H1 (cell line): ENCODE measurements around the gene CTIF. TPM values are rescaled to one million over a fixed set of nuclear protein-coding genes. Genes with fewer than 3 reads are reported as not detected.

ENCODE experiments used
- CTCF ChIA-PET: fragments of 300-600 bp; sonication (Branson Sonifier 250); formaldehyde crosslinking; loops from one replicate; lab custom pipeline; 2021; ENCODE audit not compliant: partially characterized antibody; lab: Charles Lee
- POLR2A ChIA-PET: fragments of 300-600 bp; sonication (Branson Sonifier 250); formaldehyde crosslinking; loops from one replicate; lab custom pipeline; 2021; ENCODE audit warnings: inconsistent platforms; ENCODE audit not compliant: partially characterized antibody; lab: Charles Lee
- DNase-seq, 2 experiments: peaks; one replicate each; pipeline versions ENCODE4 v3.0.0 to v3.0.0-alpha.2; 2010 to 2022; ENCODE audit warnings: low spot score in 2 of 2, low read depth in 1 of 2, mixed read lengths in 1 of 2
- FAIRE-seq: peaks from 2 replicates; lab custom pipeline; 2011; peaks lifted over from hg19 to GRCh38; lab: Jason Lieb, UNC
- H2AFZ ChIP-seq: 2 replicates; pipeline ENCODE4 v1.8.1; 2012; ENCODE audit warnings: low read length, inconsistent platforms
- H2AK5ac ChIP-seq: 2 replicates; pipeline ENCODE4 v1.6.1; 2013; ENCODE audit warnings: low read depth, low read length
- H2BK120ac ChIP-seq: replicated peaks from 2 replicates; pipeline ENCODE3; 2013; ENCODE audit warnings: low read depth, low read length, inconsistent platforms
- H2BK12ac ChIP-seq: 2 replicates; pipeline ENCODE4 v1.6.1; 2013; ENCODE audit warnings: low read depth, low read length
- H2BK15ac ChIP-seq: 2 replicates; pipeline ENCODE4 v1.6.1; 2013; ENCODE audit warnings: low read length
- H2BK20ac ChIP-seq: 2 replicates; pipeline ENCODE4 v1.6.1; 2013; ENCODE audit warnings: low read length
- H2BK5ac ChIP-seq: 2 replicates; pipeline ENCODE4 v1.6.1; 2013; ENCODE audit warnings: low read depth, low read length
- H3K14ac ChIP-seq: 2 replicates; pipeline ENCODE4 v1.6.1; 2013; ENCODE audit warnings: inconsistent platforms; ENCODE audit not compliant: insufficient read length
- H3K18ac ChIP-seq: 2 replicates; pipeline ENCODE4 v1.6.1; 2013; ENCODE audit warnings: low read length; ENCODE audit errors: extremely low read depth
- H3K23ac ChIP-seq: 2 replicates; pipeline ENCODE4 v1.6.1; 2013; ENCODE audit warnings: inconsistent platforms; ENCODE audit not compliant: insufficient read length
- H3K23me2 ChIP-seq: 2 replicates; pipeline ENCODE4 v1.6.1; 2013; ENCODE audit warnings: low read depth, low read length
- H3K27ac ChIP-seq: 2 replicates; pipeline ENCODE4 v1.6.1; 2011; ENCODE audit warnings: low read depth, low read length, inconsistent platforms
- H3K27me3 ChIP-seq, 4 experiments: replicated peaks in 1 of 4; 1 replicate in 1 of 4; 2 replicates in 3 of 4; pipeline versions ENCODE4 v1.6.1 to v1.8.1; 2011 to 2013; ENCODE audit warnings: low read length in 3 of 4, mild to moderate bottlenecking in 3 of 4, inconsistent platforms in 2 of 4, mixed read lengths in 2 of 4, moderate library complexity in 1 of 4; ENCODE audit not compliant: control insufficient read depth in 3 of 4, insufficient read depth in 3 of 4; ENCODE audit errors: extremely low read depth in 1 of 4
- H3K36me3 ChIP-seq, 4 experiments: 2 replicates each; pipeline versions ENCODE4 v1.6.1 to v1.8.1; 2011 to 2013; ENCODE audit warnings: mild to moderate bottlenecking in 4 of 4, low read length in 3 of 4, moderate library complexity in 2 of 4, control low read depth in 1 of 4, inconsistent platforms in 1 of 4; ENCODE audit not compliant: insufficient read depth in 4 of 4, control insufficient read depth in 2 of 4
- H3K4ac ChIP-seq: replicated peaks from 2 replicates; pipeline ENCODE3; 2013; ENCODE audit warnings: low read length, low read depth, mixed read lengths, inconsistent platforms; ENCODE audit not compliant: insufficient read length
- H3K4me1 ChIP-seq, 4 experiments: replicated peaks in 1 of 4; 1 replicate in 1 of 4; 2 replicates in 3 of 4; pipeline versions ENCODE4 v1.6.1 to v1.8.1; 2011 to 2013; ENCODE audit warnings: low read length in 3 of 4, inconsistent platforms in 2 of 4, mixed read lengths in 1 of 4; ENCODE audit not compliant: insufficient read depth in 4 of 4, control insufficient read depth in 3 of 4
- H3K4me2 ChIP-seq, 2 experiments: 2 replicates each; pipeline versions ENCODE4 v1.6.1 to v1.8.1; 2011 to 2013; ENCODE audit warnings: low read depth in 2 of 2, low read length in 2 of 2, control low read depth in 1 of 2, inconsistent platforms in 1 of 2, mild to moderate bottlenecking in 1 of 2; ENCODE audit not compliant: insufficient read depth in 1 of 2
- H3K4me3 ChIP-seq, 4 experiments: fragments of 200-600, 300-600 bp in 1 of 4; sonication (generic), shearing (Covaris generic), sonication (Bioruptor Twin) in 1 of 4; 2 replicates each; pipeline versions ENCODE4 v1.5.1 to v1.8.1; 2011 to 2016; ENCODE audit warnings: low read length in 4 of 4, low read depth in 3 of 4, control low read depth in 2 of 4, inconsistent platforms in 2 of 4, mild to moderate bottlenecking in 2 of 4, mixed read lengths in 1 of 4, moderate library complexity in 1 of 4; ENCODE audit not compliant: insufficient read depth in 2 of 4; ENCODE audit errors: extremely low read depth in 1 of 4
- H3K56ac ChIP-seq: replicated peaks from 2 replicates; pipeline ENCODE3; 2013; ENCODE audit warnings: low read depth, mild to moderate bottlenecking, mixed read lengths, low read length, inconsistent platforms; ENCODE audit not compliant: insufficient read length
- H3K79me1 ChIP-seq: 2 replicates; pipeline ENCODE4 v1.6.1; 2013; ENCODE audit warnings: low read depth, low read length, control low read depth
- H3K79me2 ChIP-seq, 2 experiments: 2 replicates each; pipeline versions ENCODE4 v1.6.1 to v1.8.1; 2012 to 2013; ENCODE audit warnings: low read length in 2 of 2, mild to moderate bottlenecking in 2 of 2, inconsistent platforms in 1 of 2; ENCODE audit not compliant: insufficient read depth in 2 of 2, control insufficient read depth in 1 of 2
- H3K9ac ChIP-seq, 4 experiments: replicated peaks in 1 of 4; 1 replicate in 1 of 4; 2 replicates in 3 of 4; pipeline versions ENCODE4 v1.6.1 to v1.8.1; 2011 to 2013; ENCODE audit warnings: low read depth in 3 of 4, low read length in 3 of 4, control low read depth in 2 of 4, mild to moderate bottlenecking in 2 of 4, moderate library complexity in 2 of 4, inconsistent platforms in 1 of 4; ENCODE audit errors: extremely low read depth in 1 of 4
- H3K9me3 ChIP-seq, 2 experiments: 2 replicates each; pipeline versions ENCODE4 v1.6.1 to v1.8.1; 2012 to 2013; ENCODE audit warnings: mild to moderate bottlenecking in 2 of 2, moderate library complexity in 2 of 2, control low read depth in 1 of 2, inconsistent platforms in 1 of 2, low read depth in 1 of 2, low read length in 1 of 2, mixed read lengths in 1 of 2; ENCODE audit not compliant: insufficient read depth in 2 of 2
- H4K20me1 ChIP-seq, 2 experiments: replicated peaks in 1 of 2; 2 replicates each; pipeline versions ENCODE3 to v1.8.1; 2011 to 2013; ENCODE audit warnings: inconsistent platforms in 2 of 2, low read length in 2 of 2, mild to moderate bottlenecking in 1 of 2; ENCODE audit not compliant: insufficient read depth in 2 of 2, control insufficient read depth in 1 of 2
- H4K5ac ChIP-seq: 2 replicates; pipeline ENCODE4 v1.6.1; 2013; ENCODE audit warnings: low read length, low read depth, mixed read lengths, inconsistent platforms; ENCODE audit not compliant: insufficient read length
- H4K8ac ChIP-seq: 2 replicates; pipeline ENCODE4 v1.8.0; 2013; ENCODE audit warnings: mild to moderate bottlenecking, moderate library complexity, low read length, inconsistent platforms; ENCODE audit not compliant: insufficient read depth; ENCODE audit errors: extremely low read depth
- H4K91ac ChIP-seq: replicated peaks from 2 replicates; pipeline ENCODE3; 2013; ENCODE audit warnings: low read length, mixed read lengths, inconsistent platforms; ENCODE audit not compliant: insufficient read length
- BRCA1 ChIP-seq: IDR thresholded peaks from 2 replicates; pipeline ENCODE4 v1.6.1; 2012; ENCODE audit warnings: low read depth, low read length, improper control_type of control experiment
- CBX5 ChIP-seq: fragments of 300-800, 300-1000 bp; sonication (generic); IDR thresholded peaks from 2 replicates; pipeline ENCODE4 v1.7.1; 2016; ENCODE audit warnings: antibody characterized with exemption, low read length, low read depth
- KDM5A ChIP-seq: fragments of 200-600 bp; IDR thresholded peaks from 2 replicates; pipeline ENCODE4 v1.7.1; 2012; ENCODE audit warnings: mild to moderate bottlenecking, low read length, inconsistent platforms, mixed read lengths
- RBBP5 ChIP-seq: IDR thresholded peaks from 2 replicates; pipeline ENCODE4 v1.7.1; 2012; ENCODE audit warnings: low read depth, mild to moderate bottlenecking, inconsistent platforms, low read length, moderate library complexity, borderline replicate concordance
- RNF2 ChIP-seq: fragments of 200-900, 300-1000 bp; sonication (generic); IDR thresholded peaks from 2 replicates; pipeline ENCODE4 v1.7.1; 2016; ENCODE audit warnings: borderline replicate concordance, low read depth, mild to moderate bottlenecking, antibody characterized with exemption, low read length; ENCODE audit not compliant: poor library complexity, severe bottlenecking; ENCODE audit errors: missing control alignments
- SRF ChIP-seq: IDR thresholded peaks from 2 replicates; pipeline ENCODE4 v1.6.1; 2011; ENCODE audit warnings: mild to moderate bottlenecking, low read depth, low read length, moderate library complexity
- WGBS, 2 experiments: shearing (Covaris generic) in 1 of 2; methylation state at CpG; one replicate each; pipeline versions ENCODE4 v1.1.6 to v1.1.7; 2013 to 2015; ENCODE audit warnings: low lambda C conversion rate in 2 of 2, mixed read lengths in 2 of 2, inconsistent platforms in 1 of 2, low coverage in 1 of 2, missing lambda C conversion rate in 1 of 2; ENCODE audit not compliant: insufficient replicate concordance in 2 of 2, insufficient coverage in 1 of 2, insufficient read length in 1 of 2; ENCODE audit errors: extremely low coverage in 1 of 2, missing lambda C conversion rate in 1 of 2; 5-methylcytosine and 5-hydroxymethylcytosine counted together
- polyA plus RNA-seq, 7 experiments: library from polyadenylated mRNA; depleted of rRNA in 3 of 7; stranded (reverse) in 5 of 7; unstranded in 2 of 7; fragments of >200 nt in 5 of 7; fragments of 200-250 nt in 2 of 7; gene quantifications; 1 replicate in 5 of 7; 2 replicates in 1 of 7; 4 replicates in 1 of 7; pipeline versions ENCODE4 v1.2.1 to v1.2.3, GENCODE V29; 2011 to 2013; ENCODE audit warnings: missing spikeins in 2 of 7, mixed read lengths in 2 of 7
- total RNA-seq: library from RNA; stranded (reverse); fragmentation: NEBNext Ultra II Directional; extraction: Animal tissue kit (Norgen Biotek cat#: 25700); gene quantifications from 2 replicates; pipeline ENCODE4 v1.2.1, GENCODE V29; 2021

The CTIF gene
- total and polyA plus RNA-seq, 2 of the 8 experiments (the other 6 are each of a cell fraction or from before 2014, with no cell fraction given), result 9.0 to 17.8 TPM

GRCh38 chr18:48820483-48821250 lies 281.8 kb downstream of the CTIF start:
- Histone ChIP-seq H2BK5ac (no peak overlapping the region), H3K4me1 (no peaks in the 10 kb centered on the region), H3K36me3 (no peaks in the 10 kb centered on the region), H3K9ac (no peak overlapping the region), H3K4me2 (no peak overlapping the region), H4K5ac (no peak overlapping the region), H4K91ac (no peak overlapping the region), H3K27me3 (no peaks in the 10 kb centered on the region), H3K23me2 (no peaks in the 10 kb centered on the region), H4K20me1 (no peaks in the 10 kb centered on the region), H3K14ac (no peak overlapping the region), H2AK5ac (no peak overlapping the region), H2BK12ac (no peak overlapping the region), H3K4ac (no peak overlapping the region), H2AFZ (no peak overlapping the region), H3K27ac (no peak overlapping the region), H2BK120ac (no peak overlapping the region), H3K79me1 (no peaks in the 10 kb centered on the region), H3K4me3 (no peak overlapping the region), H2BK15ac (no peak overlapping the region), H3K79me2 (no peaks in the 10 kb centered on the region), H2BK20ac (no peak overlapping the region), H3K56ac (no peak overlapping the region), H4K8ac (no peak overlapping the region), H3K23ac (no peak overlapping the region), H3K18ac (no peak overlapping the region), H3K9me3 (no peaks in the 10 kb centered on the region; a peak in 1 of 4 replicates)
- no peak for FAIRE-seq
- WGBS, 2 experiments, result 92% methylated on average over 11 of the region's 11 CpGs; no CpG with 5 or more reads in 1 of the 2 experiments
- peak in 1 of 2 experiments; percentile 42 for DNase-seq
- CTCF ChIA-PET, result interaction anchor here (0.8 to 2.1 kb wide), 4 partner anchors 8 to 222 kb away, joined by 3 to 4 read pairs (median 3); no protein-coding TSS in a partner anchor
- POLR2A ChIA-PET, result no interaction called here
- TF ChIP-seq SRF, result no peak
- TF ChIP-seq RNF2, result no peak
- TF ChIP-seq CBX5, result no peak
- TF ChIP-seq RBBP5, result no peak
- no peak for TF ChIP-seq BRCA1
- no peak for TF ChIP-seq KDM5A
